Lung (tissue), 12 donors: ENCODE data around the gene ZNF8. TPM values are rescaled to one million over a fixed set of nuclear protein-coding genes. Genes with fewer than 3 reads are reported as not detected.

Experiments
- ATAC-seq: fragments of 200-7000 bp; cut with Tn5 transposase; one replicate; pipeline ENCODE4 v1.9.1; 2020; ENCODE audit warnings: moderate number of reproducible peaks; ENCODE audit not compliant: insufficient read depth, low FRiP score
- DNase-seq, 3 donors: peaks; one replicate each; pipeline ENCODE4 v3.0.0-alpha.2; 2013 to 2017
- H3K27ac ChIP-seq, 2 donors: one replicate each; pipeline ENCODE4 v1.5.1; 2013; ENCODE audit warnings: mild to moderate bottlenecking in 2 of 2, moderate library complexity in 2 of 2, control low read depth in 1 of 2, inconsistent platforms in 1 of 2, low read depth in 1 of 2, low read length in 1 of 2
- H3K27me3 ChIP-seq, 3 donors: one replicate each; pipeline ENCODE4 v1.5.1; 2013; ENCODE audit warnings: low read length in 2 of 3; ENCODE audit not compliant: control insufficient read depth in 3 of 3, insufficient read depth in 3 of 3
- H3K36me3 ChIP-seq, 4 donors: one replicate each; pipeline ENCODE4 v1.5.1; 2013; ENCODE audit warnings: low read length in 4 of 4, mild to moderate bottlenecking in 1 of 4, moderate library complexity in 1 of 4; ENCODE audit not compliant: control insufficient read depth in 4 of 4, insufficient read depth in 4 of 4
- H3K4me1 ChIP-seq, 5 donors: one replicate each; pipeline ENCODE4 v1.5.1; 2013; ENCODE audit warnings: low read length in 5 of 5, mild to moderate bottlenecking in 2 of 5, moderate library complexity in 1 of 5; ENCODE audit not compliant: control insufficient read depth in 5 of 5, insufficient read depth in 5 of 5
- H3K4me3 ChIP-seq: one replicate; pipeline ENCODE4 v1.5.1; 2013; ENCODE audit warnings: mild to moderate bottlenecking, control low read depth, moderate library complexity
- H3K9ac ChIP-seq, 2 donors: one replicate each; pipeline ENCODE4 v1.5.1; 2013; ENCODE audit warnings: low read length in 2 of 2, control low read depth in 1 of 2; ENCODE audit not compliant: insufficient read depth in 1 of 2
- H3K9me3 ChIP-seq, 4 donors: one replicate each; pipeline ENCODE4 v1.5.1; 2013; ENCODE audit warnings: low read length in 3 of 4, mild to moderate bottlenecking in 1 of 4, moderate library complexity in 1 of 4; ENCODE audit not compliant: control insufficient read depth in 4 of 4, insufficient read depth in 3 of 4
- CTCF ChIP-seq: IDR thresholded peaks from 2 replicates; pipeline ENCODE4 v1.5.1; 2012; ENCODE audit warnings: mild to moderate bottlenecking; ENCODE audit errors: control extremely low read depth, extremely low read depth
- WGBS, 2 donors: extraction: QIAGEN DNeasy Blood & Tissue Kit; methylation state at CpG; one replicate each; pipeline ENCODE4 v1.1.7; 2013; 5-methylcytosine and 5-hydroxymethylcytosine counted together
- polyA plus RNA-seq, 2 donors: library from polyadenylated mRNA; stranded (reverse); fragments of 200-250 nt; gene quantifications; one replicate each; pipeline ENCODE4 v1.2.1, GENCODE V29; 2013
- total RNA-seq, 2 donors: library from RNA; depleted of rRNA in 1 of 2; stranded (reverse); fragments of >200 nt in 1 of 2; gene quantifications; one replicate each; pipeline ENCODE4 v1.2.1, GENCODE V29; 2014 to 2021
- donor health status: control.
- donor health status: control.
- donor health status: Bipolar disorder and iron deficiency.
- donor health status: healthy.
- donor health status: DM: yes; HTN: yes; CAD: no.

ZNF8 gene
- total and polyA plus RNA-seq, 4 donors: 1.2 to 8.0 (median 3.5) TPM

- Histone ChIP-seq H3K36me3 (peaks cover 0 to 36% (median 21%) of the 10 kb centered on the region in 4 donors), H3K4me3 (no peak overlapping the region), H3K27me3 (no peaks in the 10 kb centered on the region), H3K4me1 (peaks cover 0 to 1% (median 0%) of the 10 kb centered on the region in 5 donors), H3K27ac (no peak overlapping the region), H3K9ac (no peak overlapping the region), H3K9me3 (peaks cover 0 to 10% (median 0%) of the 10 kb centered on the region in 4 donors)
- 86 to 92% methylated on average over 3 of the region's 3 CpGs for WGBS, 2 donors
- TF ChIP-seq CTCF: no peak
- no peak for ATAC-seq
- no peak for DNase-seq
These were observed 56.9 kb downstream of the ZNF8 start for GRCh38 chr19:58335630-58336029.

DNA sequence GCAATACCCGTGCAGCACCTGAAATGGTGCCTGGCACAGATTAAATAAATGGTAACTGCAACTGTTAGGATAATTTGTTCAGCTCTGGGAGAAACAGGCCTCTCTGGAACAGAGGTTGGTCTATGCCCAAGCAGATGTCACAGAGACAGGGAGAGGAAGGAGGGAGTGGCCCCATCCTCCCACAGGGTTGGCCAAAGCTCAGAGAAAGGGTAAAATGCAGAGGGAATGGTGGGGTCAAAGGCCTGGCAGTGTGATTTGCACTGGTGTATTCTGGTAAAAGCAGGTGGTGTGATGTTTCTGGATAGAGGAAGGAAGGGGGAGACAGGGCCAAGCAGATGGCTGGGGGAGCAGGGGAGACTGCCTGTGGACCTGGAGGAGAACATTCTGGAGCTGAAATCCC is 57.5 kb downstream of the ZNF8 start:
- no peak for TF ChIP-seq CTCF
- 96 to 99% methylated on average over 1 of the region's 1 CpG for WGBS, 2 donors
- DNase-seq: no peak
- H3K9me3 ChIP-seq: peaks cover 0 to 10% (median 0%) of the 10 kb centered on the region in 4 donors
- no peak for ATAC-seq
- H3K27ac ChIP-seq: no peak overlapping the region
- H3K36me3 ChIP-seq: peaks cover 0 to 36% (median 22%) of the 10 kb centered on the region in 4 donors
- H3K9ac ChIP-seq: no peak overlapping the region
- peaks cover 0 to 1% (median 0%) of the 10 kb centered on the region in 5 donors for H3K4me1 ChIP-seq
- H3K4me3 ChIP-seq: no peak overlapping the region
- H3K27me3 ChIP-seq: no peaks in the 10 kb centered on the region

DNA sequence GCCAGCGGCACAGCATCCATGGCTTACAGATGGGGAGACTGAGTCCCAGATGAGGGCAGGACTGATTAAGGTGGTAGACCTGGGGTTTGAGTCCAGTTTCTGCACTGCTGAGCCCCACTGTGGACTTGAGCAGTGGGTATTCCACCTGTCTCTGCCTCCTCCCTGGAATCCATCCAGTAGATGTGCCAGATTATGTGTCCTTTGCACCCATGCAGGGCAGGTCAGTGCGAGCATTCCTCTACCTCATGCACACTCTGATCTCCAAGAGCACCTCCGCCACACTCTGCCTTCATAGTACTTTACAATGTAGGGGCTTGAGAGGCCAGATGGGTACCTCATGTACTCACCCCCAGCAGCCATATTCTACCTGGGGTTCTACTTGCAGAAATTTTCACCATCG is 58.1 kb downstream of the ZNF8 start:
- no peak for DNase-seq
- Histone ChIP-seq H3K4me3 (no peak overlapping the region), H3K9ac (no peak overlapping the region), H3K27me3 (no peaks in the 10 kb centered on the region), H3K27ac (no peak overlapping the region), H3K4me1 (peaks cover 0 to 1% (median 0%) of the 10 kb centered on the region in 5 donors), H3K9me3 (peaks cover 0 to 10% (median 0%) of the 10 kb centered on the region in 4 donors), H3K36me3 (peaks cover 0 to 37% (median 23%) of the 10 kb centered on the region in 4 donors)
- TF ChIP-seq CTCF: no peak
- 98% methylated on average over 4 of the region's 4 CpGs for WGBS, 2 donors
- ATAC-seq: no peak

DNA sequence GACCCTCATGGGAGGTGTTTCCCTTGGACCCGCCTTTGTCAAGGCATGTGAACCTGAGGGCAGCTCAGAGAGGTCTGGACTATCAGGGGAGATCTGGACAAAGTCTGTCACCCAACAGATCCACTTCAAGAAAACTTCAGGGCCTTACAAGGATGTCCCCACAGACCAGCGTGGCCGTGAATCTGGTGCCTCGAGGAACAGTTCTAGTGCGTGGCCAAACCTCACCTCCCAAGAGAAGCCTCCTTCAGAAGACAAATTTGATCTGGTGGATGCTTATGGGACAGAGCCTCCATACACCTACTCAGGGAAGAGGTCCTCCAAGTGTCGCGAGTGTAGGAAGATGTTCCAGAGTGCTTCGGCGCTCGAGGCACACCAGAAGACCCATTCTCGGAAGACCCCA is 59.6 kb downstream of the ZNF8 start:
- no peak for DNase-seq
- no peak for ATAC-seq
- Histone ChIP-seq H3K36me3 (peaks cover 0 to 38% (median 23%) of the 10 kb centered on the region in 4 donors), H3K9ac (no peak overlapping the region), H3K9me3 (peaks cover 0 to 10% (median 0%) of the 10 kb centered on the region in 4 donors), H3K27me3 (no peaks in the 10 kb centered on the region), H3K27ac (no peak overlapping the region), H3K4me1 (peaks cover 0 to 1% (median 0%) of the 10 kb centered on the region in 5 donors), H3K4me3 (no peak overlapping the region)
- no peak for TF ChIP-seq CTCF
- 97% methylated on average over 11 of the region's 11 CpGs for WGBS, 2 donors
